ENCODE data around the gene ARHGAP15.

DNA sequence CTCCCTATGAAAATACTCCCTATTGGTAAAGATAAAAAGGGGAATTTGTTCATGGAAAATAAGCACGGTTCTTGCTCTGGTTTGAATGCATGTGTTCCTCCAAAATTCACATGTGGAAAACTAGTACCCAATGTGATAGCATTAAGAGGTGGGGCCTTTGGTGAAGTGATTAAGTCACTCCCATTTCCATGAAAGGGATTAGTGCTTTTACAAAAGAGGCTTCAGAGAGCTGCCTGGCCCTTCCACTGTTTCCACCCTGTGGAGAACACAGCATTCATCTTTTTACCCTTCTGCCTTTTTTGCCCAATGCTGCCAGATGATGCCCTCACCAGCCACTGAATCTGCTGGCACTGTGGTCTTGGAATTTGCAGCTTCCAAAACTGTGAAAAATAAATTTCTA is 666.8 kb downstream of the ARHGAP15 start:
- TF ChIP-seq, protein P1, sequence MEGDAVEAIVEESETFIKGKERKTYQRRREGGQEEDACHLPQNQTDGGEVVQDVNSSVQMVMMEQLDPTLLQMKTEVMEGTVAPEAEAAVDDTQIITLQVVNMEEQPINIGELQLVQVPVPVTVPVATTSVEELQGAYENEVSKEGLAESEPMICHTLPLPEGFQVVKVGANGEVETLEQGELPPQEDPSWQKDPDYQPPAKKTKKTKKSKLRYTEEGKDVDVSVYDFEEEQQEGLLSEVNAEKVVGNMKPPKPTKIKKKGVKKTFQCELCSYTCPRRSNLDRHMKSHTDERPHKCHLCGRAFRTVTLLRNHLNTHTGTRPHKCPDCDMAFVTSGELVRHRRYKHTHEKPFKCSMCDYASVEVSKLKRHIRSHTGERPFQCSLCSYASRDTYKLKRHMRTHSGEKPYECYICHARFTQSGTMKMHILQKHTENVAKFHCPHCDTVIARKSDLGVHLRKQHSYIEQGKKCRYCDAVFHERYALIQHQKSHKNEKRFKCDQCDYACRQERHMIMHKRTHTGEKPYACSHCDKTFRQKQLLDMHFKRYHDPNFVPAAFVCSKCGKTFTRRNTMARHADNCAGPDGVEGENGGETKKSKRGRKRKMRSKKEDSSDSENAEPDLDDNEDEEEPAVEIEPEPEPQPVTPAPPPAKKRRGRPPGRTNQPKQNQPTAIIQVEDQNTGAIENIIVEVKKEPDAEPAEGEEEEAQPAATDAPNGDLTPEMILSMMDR (IDR thresholded peaks at IDR 0.05; ENCODE audit: insufficient read depth, low read depth, low read length), result no peak
- TF ChIP-seq EZH2 (IDR thresholded peaks at IDR 0.05; ENCODE audit: insufficient read depth, low read length), result no peak
